K562 (cell line): ENCODE data around the gene RAB21. TPM values are rescaled to one million over a fixed set of nuclear protein-coding genes. Genes with fewer than 3 reads are reported as not detected.

Source experiments
- ATF4 ChIP-seq: fragments of 450-650 bp; formaldehyde crosslinking; IDR thresholded peaks from 2 replicates; pipeline ENCODE4 v1.4.0; 2022; ENCODE audit warnings: mild to moderate bottlenecking, moderate library complexity
- CEBPB ChIP-seq: fragments of 450-650 bp; IDR thresholded peaks from 2 replicates; pipeline ENCODE4 v1.6.1; 2016; ENCODE audit warnings: missing genetic modification characterization, missing compliant biosample characterization
- CHD2 ChIP-seq: IDR thresholded peaks from 2 replicates; pipeline ENCODE4 v1.6.1; 2011; ENCODE audit warnings: low read depth, low read length
- CREM ChIP-seq: IDR thresholded peaks from 2 replicates; pipeline ENCODE4 v1.6.1; 2014; ENCODE audit warnings: antibody characterized with exemption, low read depth
- CSDE1 ChIP-seq, 2 experiments: fragments of 450-650 bp; IDR thresholded peaks; 2 replicates each; pipeline ENCODE4 v1.6.1; 2016; ENCODE audit warnings: mild to moderate bottlenecking in 1 of 2
- E2F1 ChIP-seq: sonication (generic); formaldehyde crosslinking; IDR thresholded peaks from 2 replicates; pipeline ENCODE4 v1.8.1; 2023; ENCODE audit warnings: mild to moderate bottlenecking, missing genetic modification reagents, moderate library complexity
- FOXJ2 ChIP-seq: fragments of 200-800 bp; sonication (Bioruptor generic); IDR thresholded peaks from 2 replicates; pipeline ENCODE4 v1.6.1; 2016; ENCODE audit warnings: missing genetic modification characterization, missing compliant biosample characterization
- HDAC2 ChIP-seq: fragments of 450-650 bp; IDR thresholded peaks from 2 replicates; pipeline ENCODE4 v1.6.1; 2016; ENCODE audit warnings: mild to moderate bottlenecking
- LEF1 ChIP-seq: fragments of 450-650 bp; IDR thresholded peaks from 2 replicates; pipeline ENCODE4 v1.6.1; 2016; ENCODE audit warnings: mild to moderate bottlenecking
- PATZ1 ChIP-seq: fragments of 250-450 bp; sonication (Bioruptor Pico); IDR thresholded peaks from 2 replicates; pipeline ENCODE4 v1.5.0; 2020; ENCODE audit warnings: mild to moderate bottlenecking, borderline replicate concordance
- RB1 ChIP-seq: fragments of 450-650 bp; IDR thresholded peaks from 2 replicates; pipeline ENCODE4 v1.6.1; 2017; ENCODE audit warnings: low read depth, mild to moderate bottlenecking
- RBM39 ChIP-seq: fragments of 200-400 bp; formaldehyde crosslinking; optimal IDR thresholded peaks from 2 replicates; pipeline ENCODE3; 2018; ENCODE audit warnings: low read depth, low read length
- ZKSCAN1 ChIP-seq: fragments of 150-350 bp; IDR thresholded peaks from 2 replicates; pipeline ENCODE4 v1.6.1; 2016; ENCODE audit warnings: low read depth, low read length
- ZNF12 ChIP-seq: sonication (generic); formaldehyde crosslinking; IDR thresholded peaks from 2 replicates; pipeline ENCODE4 v1.4.0; 2020; ENCODE audit warnings: mild to moderate bottlenecking, missing genetic modification reagents
- ZNF778 ChIP-seq: fragments of 450-650 bp; formaldehyde crosslinking; IDR thresholded peaks from 2 replicates; pipeline ENCODE4 v1.4.0; 2020; ENCODE audit warnings: mild to moderate bottlenecking, moderate library complexity
- ZNF830 ChIP-seq: fragments of 250-450 bp; sonication (Bioruptor Pico); IDR thresholded peaks from 2 replicates; pipeline ENCODE4 v1.5.0; 2021; ENCODE audit warnings: mild to moderate bottlenecking
- polyA plus RNA-seq, 8 experiments: library from polyadenylated mRNA; depleted of rRNA in 4 of 8; stranded (reverse) in 5 of 8; unstranded in 3 of 8; fragments of >200 nt; fragmentation: Nextera tagmentation in 2 of 8; fragmentation: Illumina TruSeq in 1 of 8; extraction: Ambion mirVana in 2 of 8; extraction: Trizol in 1 of 8; gene quantifications; 2 replicates each; pipeline versions ENCODE4 v1.2.1 to v1.2.3, GENCODE V29; 2011 to 2014; ENCODE audit warnings: inconsistent platforms in 1 of 8, missing spikeins in 1 of 8
- total RNA-seq, 7 experiments: library from RNA; depleted of rRNA in 6 of 7; stranded (reverse); fragments of >200 nt in 6 of 7; fragmentation: Illumina TruSeq in 2 of 7; extraction: Trizol in 2 of 7; gene quantifications; 2 replicates each; pipeline versions ENCODE4 v1.2.1 to v1.2.3, GENCODE V29; 2011 to 2021; ENCODE audit warnings: low replicate concordance in 1 of 7
- TF ChIP-seq, protein P1 (sequence below): fragments of 250-450 bp; sonication (Bioruptor Pico); IDR thresholded peaks from 2 replicates; pipeline ENCODE4 v1.5.0; 2021; ENCODE audit warnings: mild to moderate bottlenecking, moderate library complexity
- TF ChIP-seq, protein P2 (sequence below): fragments of 450-650 bp; IDR thresholded peaks from 2 replicates; pipeline ENCODE4 v1.7.0; 2016; ENCODE audit warnings: borderline replicate concordance

RAB21 gene
- total and polyA plus RNA-seq, 9 of the 15 experiments (the other 6 are each of a cell fraction or from before 2014, with no cell fraction given): 5.3 to 45.6 (median 19.6) TPM

DNA sequence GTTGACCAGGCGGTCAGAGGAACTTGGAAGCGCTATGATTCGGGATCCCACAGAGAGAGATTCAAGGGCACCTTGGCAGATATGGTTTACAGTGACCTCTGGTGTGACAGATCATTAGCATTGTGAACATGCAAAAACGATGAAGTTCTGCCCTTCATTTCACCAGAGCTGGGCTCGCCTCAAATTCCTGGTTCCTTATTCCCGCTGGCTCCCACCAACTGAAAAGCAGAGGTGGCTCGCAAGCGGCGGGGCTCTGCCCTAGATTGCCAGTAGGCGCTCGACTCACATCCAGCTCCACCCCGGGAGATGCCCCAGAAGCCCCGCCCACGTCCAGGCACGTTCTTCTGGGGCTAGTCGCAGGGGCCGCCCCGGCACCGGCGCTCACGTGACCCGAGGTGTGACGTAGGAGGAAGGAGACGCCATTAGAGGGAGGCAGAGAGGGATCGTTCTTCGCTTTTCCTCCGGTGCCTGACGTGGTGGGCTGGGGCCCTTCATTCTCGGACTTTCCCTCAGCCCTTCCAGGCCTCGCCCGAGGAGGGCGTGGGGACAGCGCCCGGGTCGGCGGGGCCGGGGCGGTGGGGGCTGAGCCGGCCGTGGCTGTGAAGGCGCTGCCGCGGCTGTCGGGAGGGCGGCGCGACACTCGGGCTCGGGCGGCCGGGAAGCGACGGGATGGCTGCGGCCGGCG, at the start of gene RAB21 (continued):
- 0 out of 4 replicates have a peak, but pooled peaks of 1 of the 2 experiments have one; percentile 11 for TF ChIP-seq CSDE1 (IDR thresholded peaks at IDR 0.05)
- no peak for TF ChIP-seq ZNF12
- TF ChIP-seq ZNF830 (CRISPR knock-in tag): no peak
- no peak for TF ChIP-seq ATF4 (CRISPR knock-in tag)
- TF ChIP-seq RBM39: no peak
- TF ChIP-seq, protein P1, sequence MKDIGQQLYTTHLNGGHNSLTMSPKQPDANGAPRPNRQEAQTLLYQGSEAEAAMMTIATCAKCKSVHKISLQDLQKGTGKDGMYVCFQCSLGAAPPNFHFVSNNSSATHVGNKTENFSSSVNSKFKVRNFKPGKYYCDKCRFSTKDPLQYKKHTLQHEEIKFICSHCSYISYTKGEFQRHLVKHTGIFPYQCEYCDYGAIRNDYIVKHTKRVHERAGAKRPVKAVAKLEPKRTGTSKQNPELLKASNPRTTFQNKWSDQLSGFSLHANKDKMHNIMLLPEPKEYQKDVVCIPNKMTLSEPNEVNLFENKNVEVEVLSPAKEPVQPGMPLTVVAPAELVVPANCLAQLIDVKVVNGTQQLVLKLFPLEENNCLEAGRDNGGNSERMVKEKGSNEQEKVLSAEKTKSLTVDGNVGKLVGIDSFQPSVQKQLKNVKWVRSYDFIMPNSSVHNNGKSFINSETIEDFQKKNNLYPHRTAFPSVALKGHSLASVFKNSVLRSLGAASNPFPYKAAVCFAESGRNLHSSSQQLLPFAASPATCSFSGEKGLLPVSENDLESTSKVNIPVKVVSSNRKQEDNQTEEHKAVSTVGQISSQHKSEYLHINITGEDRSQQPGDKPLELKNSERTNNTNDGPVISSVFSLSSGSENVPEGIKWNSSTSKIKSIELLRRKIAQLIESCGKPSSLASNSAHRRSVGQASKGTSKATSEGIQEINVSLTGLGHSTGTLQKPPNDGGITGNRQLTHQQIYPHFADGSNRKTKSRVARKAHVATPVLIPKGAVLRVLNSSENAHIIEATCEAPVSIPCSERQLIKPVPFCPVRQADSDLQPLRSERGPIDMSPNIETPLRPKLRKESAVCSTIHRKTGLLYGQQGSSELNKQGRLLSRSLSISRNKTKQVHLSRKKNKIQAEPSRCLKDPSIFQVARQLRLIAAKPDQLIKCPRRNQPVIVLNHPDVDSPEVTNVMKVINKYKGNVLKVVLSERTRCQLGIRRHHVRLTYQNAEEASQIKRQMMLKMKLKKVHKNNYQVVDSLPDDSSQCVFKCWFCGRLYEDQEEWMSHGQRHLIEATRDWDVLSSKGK (CRISPR knock-in tag): no peak
- TF ChIP-seq LEF1: peak; percentile 79; the same call in 1 of the 2 replicates
- TF ChIP-seq CEBPB (tag): no peak
- no peak for TF ChIP-seq PATZ1 (CRISPR knock-in tag)
- TF ChIP-seq CHD2: no peak
- peak; percentile 46; the same call in 1 of the 2 replicates for TF ChIP-seq HDAC2
- no peak for TF ChIP-seq FOXJ2 (tag)
- no peak for TF ChIP-seq ZNF778 (CRISPR knock-in tag)
- TF ChIP-seq RB1: peak; percentile 67
- TF ChIP-seq CREM: peak; percentile 98
- TF ChIP-seq, protein P2, sequence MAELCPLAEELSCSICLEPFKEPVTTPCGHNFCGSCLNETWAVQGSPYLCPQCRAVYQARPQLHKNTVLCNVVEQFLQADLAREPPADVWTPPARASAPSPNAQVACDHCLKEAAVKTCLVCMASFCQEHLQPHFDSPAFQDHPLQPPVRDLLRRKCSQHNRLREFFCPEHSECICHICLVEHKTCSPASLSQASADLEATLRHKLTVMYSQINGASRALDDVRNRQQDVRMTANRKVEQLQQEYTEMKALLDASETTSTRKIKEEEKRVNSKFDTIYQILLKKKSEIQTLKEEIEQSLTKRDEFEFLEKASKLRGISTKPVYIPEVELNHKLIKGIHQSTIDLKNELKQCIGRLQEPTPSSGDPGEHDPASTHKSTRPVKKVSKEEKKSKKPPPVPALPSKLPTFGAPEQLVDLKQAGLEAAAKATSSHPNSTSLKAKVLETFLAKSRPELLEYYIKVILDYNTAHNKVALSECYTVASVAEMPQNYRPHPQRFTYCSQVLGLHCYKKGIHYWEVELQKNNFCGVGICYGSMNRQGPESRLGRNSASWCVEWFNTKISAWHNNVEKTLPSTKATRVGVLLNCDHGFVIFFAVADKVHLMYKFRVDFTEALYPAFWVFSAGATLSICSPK: no peak
- no peak for TF ChIP-seq E2F1
- no peak for TF ChIP-seq ZKSCAN1
